Brain pericyte (primary cell): ENCODE data around the gene APBA2.
"Not testable (repeated sequence)": the region's sequence is repeated elsewhere in the genome, so short reads cannot be mapped to it uniquely, and the experiment has no call there.

Experiments
- DNase-seq: peaks from one replicate; pipeline ENCODE4 v3.0.0-alpha.2; 2012; ENCODE audit warnings: low read depth, low spot score

APBA2 gene

DNA sequence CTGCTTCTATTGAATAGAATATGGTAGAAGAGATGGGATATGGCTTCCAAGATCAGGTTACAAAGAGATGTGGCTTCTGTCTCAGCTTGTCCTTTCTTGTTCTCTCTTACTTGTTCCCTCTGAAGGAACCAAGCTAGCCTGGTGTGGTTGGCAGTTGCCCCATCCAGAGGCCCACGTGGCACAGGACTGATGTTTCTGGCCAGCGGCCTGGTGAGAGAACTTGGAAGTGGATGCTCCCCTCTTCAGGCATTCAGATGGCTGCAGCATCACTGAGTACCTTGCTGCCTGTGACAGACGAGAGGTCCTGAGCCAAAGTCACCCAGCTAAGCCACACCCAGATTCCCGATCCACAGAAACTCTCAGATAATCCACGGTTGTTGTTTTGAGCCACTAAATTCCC is 200.2 kb downstream of the APBA2 start:
- no peak for DNase-seq

DNA sequence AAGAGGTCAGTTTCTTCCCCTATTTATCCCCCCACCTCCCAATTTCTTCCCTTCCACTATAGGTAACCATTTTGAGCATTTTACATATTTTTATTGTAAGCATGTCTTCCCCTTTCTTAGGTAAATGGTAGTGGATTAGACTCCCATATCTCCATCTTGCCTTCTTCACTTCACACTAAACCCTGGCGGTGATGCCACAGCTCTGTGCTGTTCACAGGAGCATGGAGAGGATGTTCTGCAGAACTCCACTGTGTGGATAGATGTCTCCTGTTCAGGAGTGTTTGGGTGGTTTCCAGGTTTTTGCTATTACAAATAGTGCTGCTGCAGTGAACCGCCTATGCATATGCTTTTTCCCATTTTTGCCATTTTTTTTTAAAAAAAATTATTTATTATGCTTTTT is 201.1 kb downstream of the APBA2 start:
- no peak for DNase-seq

DNA sequence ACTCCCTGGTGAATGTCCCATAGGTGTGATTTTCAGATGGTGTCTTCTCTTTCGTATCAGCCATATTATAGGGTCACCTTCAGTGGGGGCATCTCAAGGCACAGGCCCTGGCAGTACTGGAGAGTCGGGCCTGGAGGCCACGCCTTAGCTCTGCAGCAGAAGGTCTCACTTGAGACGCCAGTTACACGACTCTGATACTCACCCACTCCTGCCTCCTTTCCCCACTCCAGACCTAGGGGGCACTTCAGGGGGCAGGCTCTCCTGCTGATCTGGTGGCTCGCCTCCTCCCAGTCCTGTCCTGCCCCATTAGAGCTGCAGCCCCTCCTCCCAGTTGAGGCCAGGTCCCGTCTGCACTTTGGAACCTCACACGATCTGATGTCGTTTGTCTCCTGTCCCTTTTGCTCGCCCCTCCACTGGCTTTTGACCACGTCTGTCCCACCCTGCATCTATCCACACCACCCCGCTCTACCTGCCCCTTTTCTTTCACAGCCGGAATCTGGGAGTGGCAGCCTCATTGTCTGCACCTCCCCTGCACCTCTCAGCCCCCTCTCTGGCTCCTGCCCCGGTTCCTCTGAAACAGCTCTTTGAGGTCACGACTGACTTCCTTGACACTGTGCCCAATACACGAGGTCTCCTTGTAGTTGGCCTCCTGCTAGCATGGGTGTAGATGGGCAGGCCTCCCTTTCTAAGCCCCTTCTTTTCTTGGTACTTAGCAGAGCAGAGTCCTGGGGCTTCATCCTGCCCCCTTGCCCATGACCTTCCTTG is 201.9 kb downstream of the APBA2 start:
- no peak for DNase-seq

DNA sequence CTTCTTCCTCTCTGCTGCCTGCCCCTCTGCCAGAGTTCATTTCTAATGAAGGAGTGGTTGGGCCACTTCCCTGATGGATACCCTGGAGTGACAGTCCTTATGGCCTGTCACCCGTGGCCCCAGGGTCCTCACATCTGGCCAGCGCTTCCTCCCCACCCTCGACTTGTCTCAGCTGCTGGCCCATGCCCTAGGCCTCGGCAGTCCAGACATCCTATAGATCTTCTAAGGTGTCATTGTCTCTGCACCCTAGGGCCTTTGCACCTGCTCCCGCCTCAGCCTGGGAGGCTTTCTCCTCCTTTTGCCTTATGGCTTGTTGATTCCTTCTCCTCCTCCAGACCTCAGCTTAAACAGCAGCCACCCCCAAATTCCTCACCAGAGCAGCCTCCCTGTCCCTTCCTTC is 202.9 kb downstream of the APBA2 start:
- DNase-seq, result no peak

DNA sequence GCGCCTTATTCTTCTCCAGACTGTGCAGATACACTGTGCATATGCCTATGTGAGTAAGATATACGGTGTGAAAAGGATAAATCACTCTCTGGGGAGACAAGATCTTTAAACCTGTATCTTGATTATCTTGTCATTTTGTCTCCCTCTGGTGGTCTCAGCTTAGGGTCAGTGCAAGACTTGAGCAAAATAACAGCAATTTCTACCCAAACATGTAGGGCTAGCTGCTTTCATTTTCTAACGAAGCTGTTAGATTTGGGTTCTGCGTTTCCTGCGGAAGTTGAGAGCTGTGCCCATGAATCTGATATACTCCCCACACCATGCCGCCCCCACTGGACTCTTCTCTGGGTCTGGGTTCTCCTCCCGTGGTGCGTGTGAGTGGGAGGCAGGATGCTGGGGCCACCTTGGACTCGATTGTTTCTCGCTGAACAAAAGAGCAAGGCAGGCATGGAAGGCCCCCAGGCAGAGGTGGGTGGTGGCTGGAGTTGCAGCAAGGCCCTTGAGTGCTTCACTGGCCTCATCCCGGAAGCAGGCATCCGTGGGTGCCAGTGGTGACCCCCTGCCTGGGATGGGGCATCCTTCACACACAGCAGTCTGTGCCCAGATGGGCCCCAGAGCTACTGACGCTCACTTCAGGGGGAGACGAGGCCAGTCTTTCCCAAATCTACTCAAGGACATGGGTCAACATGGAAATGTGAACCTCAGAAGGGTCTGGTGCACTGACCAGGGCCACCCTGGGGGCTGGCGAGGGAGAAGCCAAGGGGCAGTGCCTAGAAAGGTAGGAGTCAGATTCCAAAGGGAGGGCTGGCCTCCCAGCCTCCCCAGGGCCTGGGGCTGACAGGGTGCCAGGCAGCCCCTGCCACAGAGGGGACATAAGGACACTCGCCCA is 204.2 kb downstream of the APBA2 start:
- no peak for DNase-seq

DNA sequence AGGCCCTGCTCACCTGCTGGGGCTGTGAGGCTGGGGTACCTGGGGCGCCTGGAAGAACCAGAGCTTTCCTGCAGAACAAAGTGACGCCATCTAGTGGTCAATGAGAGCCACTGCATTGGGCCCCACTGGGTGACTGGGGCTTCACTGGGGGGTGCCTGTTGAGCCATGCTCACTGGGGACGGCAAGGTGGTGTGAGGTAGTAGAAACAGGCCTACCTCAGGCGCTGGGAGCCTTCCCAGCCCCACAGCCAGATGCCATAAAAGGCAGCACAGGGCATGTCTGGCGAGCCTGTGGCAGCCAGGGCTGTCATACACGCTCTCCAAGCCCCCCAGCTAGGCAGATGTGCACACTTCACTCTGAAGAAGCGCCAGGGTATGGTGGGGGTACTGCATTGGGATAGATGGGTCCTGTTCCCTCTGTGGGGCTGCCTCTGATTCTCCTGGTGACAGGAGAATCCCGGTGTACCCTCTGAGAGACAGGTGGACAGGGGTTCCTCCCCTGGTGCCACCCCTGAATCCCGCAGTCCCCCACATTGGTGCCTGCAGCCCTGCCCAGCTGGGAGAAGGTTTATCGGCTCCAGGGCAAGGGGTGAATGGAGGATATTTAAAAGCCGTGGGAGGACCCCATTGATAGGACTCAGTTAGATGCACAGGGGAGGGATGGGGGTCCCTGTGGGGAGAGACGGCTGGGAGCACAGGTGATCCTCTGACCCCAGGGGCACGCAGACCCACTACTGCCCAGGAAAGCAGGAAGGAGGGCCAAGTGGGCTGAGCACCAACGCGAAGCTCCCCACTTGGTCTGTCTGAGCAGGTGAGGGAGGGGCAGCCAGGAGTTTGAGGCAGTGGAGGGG is 205.1 kb downstream of the APBA2 start:
- DNase-seq, result no peak

- DNase-seq, result no peak
These were observed 205.9 kb downstream of the APBA2 start for GRCh38 chr15:29091666-29092065.

DNA sequence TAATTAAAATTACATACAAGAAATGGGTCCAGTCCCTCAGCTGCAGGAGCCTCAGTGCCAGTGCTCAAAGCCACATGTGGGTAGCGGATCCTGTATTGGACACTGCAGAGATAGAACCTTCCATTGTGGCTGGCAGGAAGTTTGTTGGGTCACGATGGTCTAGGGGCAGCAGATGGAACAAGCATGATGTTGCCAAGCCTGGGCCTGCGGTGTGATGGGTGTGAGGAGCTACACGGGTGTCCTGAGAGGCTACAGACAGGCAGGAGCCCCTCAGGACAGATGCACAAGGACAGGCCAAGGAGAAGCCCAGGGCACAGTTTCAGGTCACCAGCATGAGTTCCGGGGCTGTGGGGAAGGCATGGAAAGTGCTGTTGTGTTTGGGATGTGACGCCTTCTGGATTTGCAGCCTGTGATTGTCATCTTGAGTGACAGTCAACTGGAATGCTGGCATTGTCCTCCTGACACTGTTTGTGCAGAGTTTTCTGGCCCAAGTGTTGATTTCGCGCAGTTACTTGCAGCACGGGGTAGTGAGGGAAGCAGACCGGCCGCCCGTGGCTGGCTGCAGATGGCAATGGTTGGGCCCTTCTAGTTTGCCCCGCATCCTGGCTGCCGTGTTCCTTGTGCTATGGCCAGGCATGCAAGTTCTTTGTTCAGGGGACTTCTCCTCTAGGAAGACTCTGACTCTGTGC is 206.7 kb downstream of the APBA2 start:
- no peak for DNase-seq

DNA sequence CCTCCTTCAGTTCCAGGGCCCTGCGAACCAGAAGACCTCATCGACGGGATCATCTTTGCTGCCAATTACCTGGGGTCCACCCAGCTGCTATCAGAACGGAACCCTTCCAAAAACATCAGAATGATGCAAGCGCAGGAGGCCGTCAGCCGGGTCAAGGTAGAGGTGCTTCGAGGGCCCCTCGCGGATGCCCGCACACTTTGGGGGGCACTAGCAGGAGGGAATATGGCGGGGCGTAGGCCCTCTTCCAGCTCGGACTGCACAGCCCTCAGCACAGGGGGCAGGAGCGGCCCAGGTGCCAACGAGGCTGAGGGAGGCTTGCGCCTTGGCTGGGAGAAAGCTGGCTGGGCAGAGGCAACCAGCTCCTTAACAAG is 207.3 kb downstream of the APBA2 start:
- DNase-seq, result no peak

DNA sequence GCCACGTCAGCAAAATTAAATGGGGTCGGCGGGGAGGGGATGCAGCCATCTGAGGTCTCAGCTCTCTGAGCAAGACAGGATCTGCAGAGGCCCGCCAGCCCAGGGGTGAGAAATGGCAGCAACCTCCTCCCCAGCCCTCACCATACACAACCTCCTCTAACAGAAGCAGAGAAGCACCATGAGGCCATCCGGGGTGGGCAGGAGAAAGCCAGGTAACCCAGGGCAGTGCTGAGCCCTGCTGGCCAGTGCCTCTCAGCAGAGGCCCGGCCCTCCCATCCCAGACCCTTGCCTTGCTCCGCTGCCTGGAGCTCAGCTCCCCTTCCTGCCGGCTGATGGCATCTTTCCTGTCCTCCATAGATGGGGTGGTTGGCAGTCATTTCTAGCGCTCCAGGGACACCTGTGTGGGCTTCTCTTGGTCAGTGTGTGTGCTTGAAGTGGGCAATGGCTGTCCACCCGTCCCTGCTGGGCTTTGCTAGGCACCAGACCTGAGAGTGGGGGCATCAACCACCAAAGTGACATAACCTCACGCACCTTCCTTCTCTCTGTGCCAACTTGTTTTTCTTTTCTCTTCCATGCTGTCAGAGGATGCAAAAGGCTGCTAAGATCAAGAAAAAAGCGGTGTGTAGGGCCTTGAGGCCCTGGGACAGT is 208.0 kb downstream of the APBA2 start:
- DNase-seq, result no peak

DNA sequence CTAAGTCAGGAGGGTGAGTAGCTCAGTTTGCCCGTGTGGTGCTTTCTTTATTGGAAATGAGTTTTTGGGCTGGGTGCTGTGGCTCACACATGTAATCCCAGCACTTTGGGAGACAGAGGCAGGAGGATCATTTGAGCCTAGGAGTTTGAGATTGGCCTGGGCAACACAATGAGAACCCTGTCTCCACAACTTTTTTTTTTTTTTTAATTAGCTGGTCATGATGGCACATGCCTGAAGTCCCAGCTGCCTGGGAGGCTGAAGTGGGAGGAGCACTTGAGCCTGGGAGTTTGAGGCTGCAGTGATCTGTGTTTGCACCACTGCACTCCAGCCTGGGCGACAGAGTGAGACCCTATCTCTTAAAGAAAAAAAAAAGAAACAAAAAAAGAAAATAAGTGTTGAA is 208.9 kb downstream of the APBA2 start:
- no peak for DNase-seq

DNA sequence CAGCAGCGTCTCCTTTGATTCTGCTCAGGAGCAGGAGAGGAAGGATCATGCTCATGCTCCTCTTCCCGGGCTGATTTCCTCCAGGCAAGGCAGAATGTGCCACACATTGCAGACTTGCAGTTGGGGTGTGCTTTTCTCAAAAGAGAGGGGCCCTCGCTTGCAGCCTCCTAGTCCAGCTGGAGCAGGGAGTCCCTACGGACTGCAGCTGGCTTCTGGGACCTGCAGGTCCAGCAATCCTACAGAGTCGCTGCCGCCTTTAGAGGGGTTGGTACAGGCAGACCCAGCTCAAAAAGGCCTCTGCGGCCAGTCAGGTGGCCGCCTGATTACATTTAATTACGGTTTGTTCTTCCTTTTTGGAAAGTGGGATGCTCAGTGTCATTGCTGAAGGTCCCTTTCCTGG is 210.0 kb downstream of the APBA2 start:
- DNase-seq, result no peak

- DNase-seq, result no peak
These were observed 211.4 kb downstream of the APBA2 start for GRCh38 chr15:29097168-29097567.

DNA sequence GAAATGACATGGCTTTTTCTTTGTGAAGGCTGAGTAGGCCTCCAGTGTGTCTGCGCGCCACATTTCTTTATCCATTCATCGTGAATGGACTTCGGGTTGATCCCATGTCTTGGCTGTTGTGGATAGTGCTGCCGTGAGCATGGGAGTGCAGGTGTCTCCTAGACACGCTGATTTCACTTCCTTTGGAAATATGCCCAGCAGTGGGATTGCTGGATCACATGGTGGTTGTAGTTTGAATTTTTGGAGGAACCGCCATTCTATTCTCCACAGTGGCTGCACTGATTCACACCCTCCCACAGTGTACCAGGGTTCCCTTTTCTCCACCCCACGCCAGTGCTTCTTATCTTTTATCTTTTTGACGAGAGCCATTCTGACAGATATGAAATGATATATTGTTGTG is 212.2 kb downstream of the APBA2 start:
- DNase-seq, result no peak

- no peak for DNase-seq
These were observed 212.9 kb downstream of the APBA2 start for GRCh38 chr15:29098652-29099051.

DNA sequence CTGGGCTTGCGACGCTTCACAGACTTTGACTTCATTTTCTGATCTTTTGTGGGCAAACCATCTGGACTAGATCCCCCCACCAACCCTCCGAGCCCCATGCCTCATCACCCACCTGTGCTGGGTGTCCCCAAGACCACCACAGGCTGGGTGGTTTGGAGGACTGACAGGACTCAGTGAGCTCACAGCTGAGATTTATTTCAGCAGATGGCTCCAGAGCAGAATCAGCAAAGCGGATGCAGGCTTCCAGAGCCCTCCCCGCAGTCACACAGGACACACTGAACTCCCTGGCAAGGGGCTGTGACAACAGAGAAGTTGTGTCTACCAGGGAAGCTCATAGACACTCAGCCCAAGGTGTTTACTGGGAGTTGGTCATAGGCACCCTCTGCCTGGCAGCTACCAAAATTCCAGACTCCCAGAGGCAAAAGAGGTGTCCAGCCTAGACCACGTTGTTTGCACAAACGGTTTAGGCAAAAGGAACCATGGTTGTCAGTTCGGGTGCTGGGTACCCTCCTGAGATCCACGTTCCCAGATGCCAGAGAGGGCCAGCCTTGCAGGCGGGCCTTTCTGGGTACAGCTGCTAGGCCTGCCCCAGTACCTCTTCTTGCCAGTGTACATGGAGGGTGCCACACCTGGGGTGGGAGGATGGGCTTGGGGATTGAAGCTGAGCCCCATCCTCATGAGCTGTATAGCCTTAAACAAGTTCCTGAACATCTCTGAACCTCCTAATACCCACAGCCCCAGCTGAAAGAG is 213.5 kb downstream of the APBA2 start:
- DNase-seq, result no peak

DNA sequence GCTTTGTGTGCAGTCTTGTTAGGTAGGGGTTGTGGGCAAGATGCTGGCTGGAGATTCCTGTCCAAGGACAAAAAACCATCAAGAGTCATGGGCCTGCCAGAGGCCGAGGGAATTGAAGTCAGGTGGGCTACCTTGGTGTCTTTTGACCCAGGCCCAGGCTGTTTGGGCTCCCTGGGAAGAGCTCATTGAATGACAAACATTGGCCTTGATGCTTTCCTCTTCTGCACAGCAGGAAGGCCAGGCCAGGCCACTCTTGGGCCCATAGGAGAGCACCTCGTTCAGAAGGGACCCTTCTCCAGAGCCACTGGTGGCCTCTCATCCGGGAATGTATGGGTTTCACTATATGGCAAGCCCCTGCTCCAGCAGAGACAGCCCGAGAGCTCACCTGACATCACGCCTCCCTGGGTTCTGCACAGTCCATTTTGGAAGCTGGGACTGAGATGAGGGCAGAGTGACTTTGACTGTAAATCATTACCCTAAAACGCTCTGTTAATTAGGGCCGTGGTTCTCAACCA is 214.8 kb downstream of the APBA2 start:
- no peak for DNase-seq

DNA sequence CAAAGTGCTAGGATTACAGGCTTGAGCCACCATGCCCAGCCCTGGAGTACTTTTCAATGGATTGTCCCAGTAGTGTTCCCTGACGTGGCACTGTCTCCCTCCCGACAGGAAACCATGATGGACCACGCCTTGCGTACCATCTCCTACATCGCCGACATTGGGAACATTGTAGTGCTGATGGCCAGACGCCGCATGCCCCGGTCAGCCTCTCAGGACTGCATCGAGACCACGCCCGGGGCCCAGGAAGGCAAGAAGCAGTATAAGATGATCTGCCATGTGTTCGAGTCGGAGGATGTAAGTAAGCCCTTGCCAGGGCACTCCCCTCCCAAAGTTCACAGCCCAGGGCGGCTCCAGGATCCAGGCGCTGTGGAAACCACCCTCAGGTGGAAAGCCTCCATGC is 215.7 kb downstream of the APBA2 start:
- DNase-seq, result no peak

DNA sequence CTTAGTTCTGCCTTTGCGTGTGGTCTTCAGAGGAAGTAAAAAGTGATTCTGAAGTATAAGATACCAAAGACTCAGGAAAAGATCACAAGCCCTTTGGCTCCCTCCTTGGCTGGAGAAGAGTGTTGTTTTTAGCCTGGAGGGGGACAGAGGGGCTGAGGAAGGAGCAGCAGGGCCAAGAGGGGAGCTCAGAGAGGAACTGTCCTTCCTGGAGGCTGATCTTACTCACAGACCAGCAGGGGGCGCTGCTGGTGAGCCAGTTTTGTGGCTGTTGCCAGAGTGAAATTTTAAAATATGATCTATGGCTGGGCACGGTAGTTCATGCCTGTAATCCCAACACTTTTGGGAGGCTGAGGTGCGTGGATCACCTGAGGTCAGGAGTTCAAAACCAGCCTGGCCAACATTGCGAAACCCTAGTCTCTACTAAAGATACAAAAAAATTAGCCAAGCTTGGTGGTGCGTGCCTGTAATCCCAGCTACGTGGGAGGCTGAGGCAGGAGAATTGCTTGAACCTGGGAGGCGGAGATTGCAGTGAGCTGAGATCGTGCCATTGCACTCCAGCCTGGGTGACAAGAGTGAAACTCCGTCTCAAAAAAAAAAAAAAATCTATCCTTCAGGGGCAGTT is 216.5 kb downstream of the APBA2 start:
- not testable (repeated sequence) for DNase-seq
